HepG2 (cell line): Measurements from ENCODE around the gene UBE3B. TPM values are rescaled to one million over a fixed set of nuclear protein-coding genes. Genes with fewer than 3 reads are reported as not detected.

ENCODE experiments used
- ATF4 ChIP-seq, 2 experiments: fragments of 450-650 bp in 1 of 2; sonication (generic) in 1 of 2; formaldehyde crosslinking; IDR thresholded peaks; 2 replicates each; pipeline versions ENCODE4 v1.5.0 to v1.8.0; 2020 to 2022; ENCODE audit warnings: mild to moderate bottlenecking in 1 of 2, missing genetic modification reagents in 1 of 2
- CCAR2 ChIP-seq: fragments of 200-400 bp; formaldehyde crosslinking; optimal IDR thresholded peaks from 2 replicates; pipeline ENCODE3; 2018; ENCODE audit warnings: low read depth, mild to moderate bottlenecking, low read length, moderate library complexity
- FOXK2 ChIP-seq: fragments of 450-650 bp; IDR thresholded peaks from 2 replicates; pipeline ENCODE4 v1.6.1; 2016
- GFI1 ChIP-seq: sonication (generic); formaldehyde crosslinking; IDR thresholded peaks from 2 replicates; pipeline ENCODE4 v1.5.0; 2020; ENCODE audit warnings: missing genetic modification reagents, mild to moderate bottlenecking, borderline replicate concordance
- HDAC2 ChIP-seq: sonication (generic); formaldehyde crosslinking; IDR thresholded peaks from 2 replicates; pipeline ENCODE4 v1.4.0; 2020; ENCODE audit warnings: missing genetic modification reagents
- HOXA5 ChIP-seq: sonication (generic); formaldehyde crosslinking; IDR thresholded peaks from 2 replicates; pipeline ENCODE4 v1.4.0; 2020; ENCODE audit warnings: missing genetic modification reagents
- KLF12 ChIP-seq: sonication (generic); formaldehyde crosslinking; IDR thresholded peaks from 2 replicates; pipeline ENCODE4 v1.4.0; 2020; ENCODE audit warnings: missing genetic modification reagents, borderline replicate concordance
- MATR3 ChIP-seq: sonication (generic); formaldehyde crosslinking; IDR thresholded peaks from 2 replicates; pipeline ENCODE4 v1.4.0; 2020; ENCODE audit warnings: missing genetic modification reagents
- MED13 ChIP-seq: sonication (generic); formaldehyde crosslinking; IDR thresholded peaks from 2 replicates; pipeline ENCODE4 v1.5.0; 2020; ENCODE audit warnings: missing genetic modification reagents
- RCOR2 ChIP-seq: IDR thresholded peaks from 2 replicates; pipeline ENCODE4 v1.6.1; 2016; ENCODE audit warnings: missing biosample characterization, missing genetic modification reagents
- SALL2 ChIP-seq: sonication (generic); formaldehyde crosslinking; IDR thresholded peaks from 2 replicates; pipeline ENCODE4 v1.8.1; 2023; ENCODE audit warnings: mild to moderate bottlenecking, missing genetic modification reagents, inconsistent platforms
- SRSF9 ChIP-seq: fragments of 200-400 bp; formaldehyde crosslinking; IDR thresholded peaks from 2 replicates; pipeline ENCODE4 v1.6.1; 2018; ENCODE audit warnings: borderline replicate concordance, mild to moderate bottlenecking, low read depth, low read length; ENCODE audit not compliant: insufficient read depth, poor library complexity, severe bottlenecking
- TRIM24 ChIP-seq: sonication (generic); formaldehyde crosslinking; IDR thresholded peaks from 2 replicates; pipeline ENCODE4 v1.8.0; 2022; ENCODE audit warnings: mild to moderate bottlenecking, missing genetic modification reagents
- ZC3H4 ChIP-seq: sonication (generic); formaldehyde crosslinking; IDR thresholded peaks from 2 replicates; pipeline ENCODE4 v1.4.0; 2020; ENCODE audit warnings: missing genetic modification reagents, borderline replicate concordance
- ZFP41 ChIP-seq: sonication (generic); formaldehyde crosslinking; IDR thresholded peaks from 2 replicates; pipeline ENCODE4 v1.4.0; 2020; ENCODE audit warnings: mild to moderate bottlenecking, missing genetic modification reagents, borderline replicate concordance
- ZMYM2 ChIP-seq: sonication (generic); formaldehyde crosslinking; IDR thresholded peaks from 2 replicates; pipeline ENCODE4 v1.8.0; 2022; ENCODE audit warnings: mild to moderate bottlenecking, missing genetic modification reagents
- ZNF430 ChIP-seq: sonication (generic); formaldehyde crosslinking; IDR thresholded peaks from 2 replicates; pipeline ENCODE4 v1.9.0; 2021; ENCODE audit warnings: mild to moderate bottlenecking, missing genetic modification reagents
- ZNF460 ChIP-seq: sonication (generic); formaldehyde crosslinking; IDR thresholded peaks from 2 replicates; pipeline ENCODE4 v1.5.1; 2020; ENCODE audit warnings: missing genetic modification reagents, mild to moderate bottlenecking, borderline replicate concordance
- ZNF607 ChIP-seq: sonication (generic); formaldehyde crosslinking; IDR thresholded peaks from 2 replicates; pipeline ENCODE4 v1.5.1; 2020; ENCODE audit warnings: missing genetic modification reagents, mild to moderate bottlenecking, borderline replicate concordance
- ZNF737 ChIP-seq: sonication (generic); formaldehyde crosslinking; IDR thresholded peaks from 2 replicates; pipeline ENCODE4 v1.5.0; 2020; ENCODE audit warnings: missing genetic modification reagents, mild to moderate bottlenecking, borderline replicate concordance
- ZSCAN31 ChIP-seq: sonication (generic); formaldehyde crosslinking; IDR thresholded peaks from 2 replicates; pipeline ENCODE4 v1.5.0; 2020; ENCODE audit warnings: low read depth, mild to moderate bottlenecking, missing genetic modification reagents
- polyA plus RNA-seq, 8 experiments: library from polyadenylated mRNA; depleted of rRNA in 3 of 8; stranded (reverse) in 7 of 8; unstranded in 1 of 8; fragments of >200 nt; fragmentation: Illumina TruSeq in 4 of 8; extraction: Trizol in 4 of 8; gene quantifications; 2 replicates each; pipeline versions ENCODE4 v1.2.1 to v1.2.3, GENCODE V29; 2011 to 2016; ENCODE audit warnings: low read depth in 4 of 8, missing spikeins in 1 of 8, mixed read lengths in 1 of 8; ENCODE audit not compliant: insufficient read depth in 1 of 8
- total RNA-seq, 5 experiments: library from RNA; depleted of rRNA; stranded (reverse); fragments of >200 nt; fragmentation: Illumina TruSeq; extraction: Trizol; gene quantifications; 2 replicates each; pipeline ENCODE4 v1.2.3, GENCODE V29; 2016; ENCODE audit warnings: low read depth in 1 of 5
- TF ChIP-seq, protein P1 (sequence below): sonication (generic); formaldehyde crosslinking; IDR thresholded peaks from 2 replicates; pipeline ENCODE4 v1.4.0; 2020; ENCODE audit warnings: missing genetic modification reagents, low read depth, mild to moderate bottlenecking, borderline replicate concordance
- TF ChIP-seq, protein P2 (sequence below): sonication (generic); formaldehyde crosslinking; IDR thresholded peaks from 2 replicates; pipeline ENCODE4 v1.5.1; 2020; ENCODE audit warnings: mild to moderate bottlenecking, missing genetic modification reagents, borderline replicate concordance

UBE3B gene
- total and polyA plus RNA-seq, 2 of the 13 experiments (the other 11 are each of a cell fraction or from before 2014, with no cell fraction given) = 22.7 to 25.3 TPM

- TF ChIP-seq, protein P1, sequence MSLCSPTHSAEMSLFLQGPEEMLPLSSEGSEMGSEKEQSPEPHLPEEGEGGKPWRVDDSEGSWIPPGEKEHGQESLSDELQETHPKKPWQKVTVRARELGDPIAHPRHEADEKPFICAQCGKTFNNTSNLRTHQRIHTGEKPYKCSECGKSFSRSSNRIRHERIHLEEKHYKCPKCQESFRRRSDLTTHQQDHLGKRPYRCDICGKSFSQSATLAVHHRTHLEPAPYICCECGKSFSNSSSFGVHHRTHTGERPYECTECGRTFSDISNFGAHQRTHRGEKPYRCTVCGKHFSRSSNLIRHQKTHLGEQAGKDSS = no peak
- TF ChIP-seq ZSCAN31 (CRISPR knock-in tag) = no peak
- no peak for TF ChIP-seq CCAR2
- no peak for TF ChIP-seq ZNF737 (CRISPR knock-in tag)
- no peak for TF ChIP-seq ZNF430 (CRISPR knock-in tag)
- no peak for TF ChIP-seq ATF4 (CRISPR knock-in tag; IDR thresholded peaks at IDR 0.05)
- no peak for TF ChIP-seq MED13
- no peak for TF ChIP-seq RCOR2
- no peak for TF ChIP-seq GFI1 (CRISPR knock-in tag)
- TF ChIP-seq SALL2 (CRISPR knock-in tag) = no peak
- peak; percentile 63 for TF ChIP-seq HDAC2 (CRISPR knock-in tag)
- no peak for TF ChIP-seq ZFP41 (CRISPR knock-in tag)
- no peak for TF ChIP-seq ZNF607 (CRISPR knock-in tag)
- TF ChIP-seq ZNF460 = no peak
- no peak for TF ChIP-seq TRIM24 (CRISPR knock-in tag)
- TF ChIP-seq MATR3 = no peak
- peak; percentile 64; the same call in 1 of the 2 replicates for TF ChIP-seq FOXK2
- no peak for TF ChIP-seq ZC3H4 (CRISPR knock-in tag)
- no peak for TF ChIP-seq SRSF9
- TF ChIP-seq, protein P2, sequence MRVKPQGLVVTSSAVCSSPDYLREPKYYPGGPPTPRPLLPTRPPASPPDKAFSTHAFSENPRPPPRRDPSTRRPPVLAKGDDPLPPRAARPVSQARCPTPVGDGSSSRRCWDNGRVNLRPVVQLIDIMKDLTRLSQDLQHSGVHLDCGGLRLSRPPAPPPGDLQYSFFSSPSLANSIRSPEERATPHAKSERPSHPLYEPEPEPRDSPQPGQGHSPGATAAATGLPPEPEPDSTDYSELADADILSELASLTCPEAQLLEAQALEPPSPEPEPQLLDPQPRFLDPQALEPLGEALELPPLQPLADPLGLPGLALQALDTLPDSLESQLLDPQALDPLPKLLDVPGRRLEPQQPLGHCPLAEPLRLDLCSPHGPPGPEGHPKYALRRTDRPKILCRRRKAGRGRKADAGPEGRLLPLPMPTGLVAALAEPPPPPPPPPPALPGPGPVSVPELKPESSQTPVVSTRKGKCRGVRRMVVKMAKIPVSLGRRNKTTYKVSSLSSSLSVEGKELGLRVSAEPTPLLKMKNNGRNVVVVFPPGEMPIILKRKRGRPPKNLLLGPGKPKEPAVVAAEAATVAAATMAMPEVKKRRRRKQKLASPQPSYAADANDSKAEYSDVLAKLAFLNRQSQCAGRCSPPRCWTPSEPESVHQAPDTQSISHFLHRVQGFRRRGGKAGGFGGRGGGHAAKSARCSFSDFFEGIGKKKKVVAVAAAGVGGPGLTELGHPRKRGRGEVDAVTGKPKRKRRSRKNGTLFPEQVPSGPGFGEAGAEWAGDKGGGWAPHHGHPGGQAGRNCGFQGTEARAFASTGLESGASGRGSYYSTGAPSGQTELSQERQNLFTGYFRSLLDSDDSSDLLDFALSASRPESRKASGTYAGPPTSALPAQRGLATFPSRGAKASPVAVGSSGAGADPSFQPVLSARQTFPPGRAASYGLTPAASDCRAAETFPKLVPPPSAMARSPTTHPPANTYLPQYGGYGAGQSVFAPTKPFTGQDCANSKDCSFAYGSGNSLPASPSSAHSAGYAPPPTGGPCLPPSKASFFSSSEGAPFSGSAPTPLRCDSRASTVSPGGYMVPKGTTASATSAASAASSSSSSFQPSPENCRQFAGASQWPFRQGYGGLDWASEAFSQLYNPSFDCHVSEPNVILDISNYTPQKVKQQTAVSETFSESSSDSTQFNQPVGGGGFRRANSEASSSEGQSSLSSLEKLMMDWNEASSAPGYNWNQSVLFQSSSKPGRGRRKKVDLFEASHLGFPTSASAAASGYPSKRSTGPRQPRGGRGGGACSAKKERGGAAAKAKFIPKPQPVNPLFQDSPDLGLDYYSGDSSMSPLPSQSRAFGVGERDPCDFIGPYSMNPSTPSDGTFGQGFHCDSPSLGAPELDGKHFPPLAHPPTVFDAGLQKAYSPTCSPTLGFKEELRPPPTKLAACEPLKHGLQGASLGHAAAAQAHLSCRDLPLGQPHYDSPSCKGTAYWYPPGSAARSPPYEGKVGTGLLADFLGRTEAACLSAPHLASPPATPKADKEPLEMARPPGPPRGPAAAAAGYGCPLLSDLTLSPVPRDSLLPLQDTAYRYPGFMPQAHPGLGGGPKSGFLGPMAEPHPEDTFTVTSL (CRISPR knock-in tag) = no peak
- TF ChIP-seq KLF12 (CRISPR knock-in tag) = no peak
- no peak for TF ChIP-seq ZMYM2
- TF ChIP-seq HOXA5 (CRISPR knock-in tag) = no peak
Observed at GRCh38 chr12:109494348-109494881, 17.0 kb downstream of the UBE3B start (continued).
